GM23248 (cell line): ENCODE results near the gene RGS9. TPM values are rescaled to one million over a fixed set of nuclear protein-coding genes. Genes with fewer than 3 reads are reported as not detected.

Experiments
- DNase-seq: peaks from one replicate; pipeline ENCODE4 v3.0.0-alpha.2; 2015
- H2AFZ ChIP-seq: fragments of 200-600 bp; sonication (generic); 2 replicates; pipeline ENCODE4 v1.6.1; 2016; ENCODE audit warnings: antibody characterized with exemption
- H3F3A ChIP-seq: fragments of 200-600 bp; sonication (generic); 2 replicates; pipeline ENCODE4 v1.6.1; 2016; ENCODE audit warnings: mild to moderate bottlenecking, antibody characterized with exemption, mixed run types; ENCODE audit not compliant: insufficient read depth
- H3K27ac ChIP-seq: fragments of 200-600 bp; sonication (generic); 2 replicates; pipeline ENCODE4 v1.5.1; 2016; ENCODE audit warnings: mild to moderate bottlenecking
- H3K27me3 ChIP-seq: fragments of 200-600 bp; sonication (generic); replicated peaks from 2 replicates; pipeline ENCODE4 v1.6.1; 2016; ENCODE audit warnings: mild to moderate bottlenecking; ENCODE audit not compliant: insufficient read depth
- H3K36me3 ChIP-seq: fragments of 200-600 bp; sonication (generic); 2 replicates; pipeline ENCODE4 v1.6.1; 2016; ENCODE audit warnings: low read depth, mild to moderate bottlenecking
- H3K4me1 ChIP-seq: fragments of 200-600 bp; sonication (generic); 2 replicates; pipeline ENCODE4 v1.6.1; 2016; ENCODE audit warnings: mild to moderate bottlenecking; ENCODE audit not compliant: insufficient read depth
- H3K4me2 ChIP-seq: fragments of 200-600 bp; sonication (generic); one replicate; pipeline ENCODE4 v1.6.1; 2016; ENCODE audit warnings: mild to moderate bottlenecking; ENCODE audit not compliant: unreplicated experiment
- H3K4me3 ChIP-seq: fragments of 200-600 bp; sonication (generic); 2 replicates; pipeline ENCODE4 v1.5.1; 2016; ENCODE audit warnings: mild to moderate bottlenecking
- H3K79me2 ChIP-seq: fragments of 200-600 bp; sonication (generic); 2 replicates; pipeline ENCODE4 v1.6.1; 2016; ENCODE audit warnings: mild to moderate bottlenecking; ENCODE audit not compliant: insufficient read depth
- H3K9ac ChIP-seq: fragments of 200-600 bp; sonication (generic); 2 replicates; pipeline ENCODE4 v1.6.1; 2016; ENCODE audit warnings: mild to moderate bottlenecking
- H3K9me2 ChIP-seq: fragments of 200-600 bp; sonication (generic); 2 replicates; pipeline ENCODE4 v1.6.1; 2016; ENCODE audit warnings: mixed run types, mild to moderate bottlenecking, moderate library complexity; ENCODE audit not compliant: insufficient read depth
- H3K9me3 ChIP-seq: fragments of 200-600 bp; sonication (generic); one replicate; pipeline ENCODE4 v1.6.1; 2017; ENCODE audit warnings: low read depth
- H4K20me1 ChIP-seq: fragments of 200-600 bp; sonication (generic); 2 replicates; pipeline ENCODE4 v1.6.0; 2016; ENCODE audit not compliant: insufficient read depth
- EZH2 ChIP-seq: fragments of 200-600 bp; sonication (generic); IDR thresholded peaks from 2 replicates; pipeline ENCODE4 v1.6.1; 2018; ENCODE audit warnings: antibody characterized with exemption, mild to moderate bottlenecking; ENCODE audit not compliant: insufficient read depth, poor library complexity, severe bottlenecking
- EZH2phosphoT487 ChIP-seq: fragments of 200-600 bp; sonication (generic); IDR thresholded peaks from 2 replicates; pipeline ENCODE4 v1.6.1; 2018; ENCODE audit warnings: antibody characterized with exemption, moderate library complexity, mild to moderate bottlenecking, low read depth; ENCODE audit not compliant: insufficient read depth
- WGBS, 2 experiments: methylation state at CpG; one replicate each; pipeline ENCODE4 v1.1.6; 2015 to 2017; ENCODE audit warnings: low lambda C conversion rate in 2 of 2, low coverage in 1 of 2; ENCODE audit errors: missing lambda C conversion rate in 2 of 2; 5-methylcytosine and 5-hydroxymethylcytosine counted together
- in situ Hi-C: fragments of 300-500 bp; cut with MboI; formaldehyde crosslinking; loops from 2 replicates; pipeline ENCODE4 v1.15.0; 2020
- polyA plus RNA-seq: library from polyadenylated mRNA; unstranded; fragments of >200 nt; fragmentation: Nextera tagmentation; extraction: Ambion mirVana; gene quantifications from 2 replicates; pipeline ENCODE4 v1.2.1, GENCODE V29; 2016
- total RNA-seq: library from RNA; depleted of rRNA; stranded (reverse); fragments of >200 nt; shearing (Covaris generic); gene quantifications from 2 replicates; pipeline ENCODE4 v1.2.3, GENCODE V29; 2014

RGS9 gene
- total and polyA plus RNA-seq, 2 experiments from 2014 or later = 0.43 TPM; not detected in 1

DNA sequence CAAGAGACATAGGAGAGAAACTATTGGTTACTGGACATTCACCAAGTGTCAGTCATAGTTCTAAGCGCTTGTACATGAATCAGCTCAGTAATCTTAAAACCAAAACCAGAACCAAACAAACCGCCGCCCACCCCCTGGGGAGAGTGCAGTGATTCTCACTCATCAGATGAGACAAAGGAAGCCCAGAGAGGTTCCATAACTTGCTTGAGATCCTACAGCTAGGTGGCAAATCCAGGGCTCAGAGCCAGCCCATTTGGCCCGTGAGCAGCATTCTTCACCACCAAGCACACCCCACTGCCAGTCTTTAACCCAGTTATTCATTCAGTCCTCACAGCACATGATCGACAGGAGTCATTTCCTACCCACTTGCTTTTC is 37.2 kb upstream of the RGS9 start:
- in situ Hi-C loops = no loop called here

GRCh38 chr17:65100316-65101140 is 36.6 kb upstream of the RGS9 start:
- WGBS, 2 experiments = 1 to 2% methylated on average over 36 to 50 of the region's 50 CpGs
- H3K27ac ChIP-seq = peak overlapping the region; percentile 43
- H3F3A ChIP-seq = peaks cover 14% of the 10 kb centered on the region
- no peaks in the 10 kb centered on the region for H3K9me2 ChIP-seq
- H3K4me1 ChIP-seq = peaks cover 10% of the 10 kb centered on the region
- peak overlapping the region; percentile 94 for H3K4me2 ChIP-seq
- in situ Hi-C loops = no loop called here
- H3K79me2 ChIP-seq = no peaks in the 10 kb centered on the region
- no peak for TF ChIP-seq EZH2
- TF ChIP-seq EZH2phosphoT487 = no peak
- no peaks in the 10 kb centered on the region for H3K36me3 ChIP-seq
- H3K9ac ChIP-seq = peak overlapping the region; percentile 49
- H2AFZ ChIP-seq = peak overlapping the region; percentile 72
- H3K9me3 ChIP-seq = no peaks in the 10 kb centered on the region
- H3K27me3 ChIP-seq = peaks cover 2% of the 10 kb centered on the region; the same call in 1 of the 2 replicates
- H3K4me3 ChIP-seq = peak overlapping the region; percentile 69
- no peaks in the 10 kb centered on the region for H4K20me1 ChIP-seq
- DNase-seq = peak; percentile 82

More for the DNA sequence above, 37.2 kb upstream of the RGS9 start:
- Histone ChIP-seq H3K27me3 (no peaks in the 10 kb centered on the region; the same call in 1 of the 2 replicates), H3K4me2 (peak overlapping the region; percentile 94), H3K36me3 (no peaks in the 10 kb centered on the region), H4K20me1 (no peaks in the 10 kb centered on the region), H3K9me3 (no peaks in the 10 kb centered on the region), H3K9ac (peak overlapping the region; percentile 49), H3K79me2 (no peaks in the 10 kb centered on the region), H3K4me1 (peaks cover 10% of the 10 kb centered on the region), H3K9me2 (no peaks in the 10 kb centered on the region), H3F3A (peaks cover 13% of the 10 kb centered on the region), H3K27ac (peak overlapping the region; percentile 43), H3K4me3 (peak overlapping the region; percentile 69), H2AFZ (peak overlapping the region; percentile 72)
- 0 to 1% methylated on average over 5 of the region's 5 CpGs for WGBS, 2 experiments
- TF ChIP-seq EZH2 = no peak
- no peak for TF ChIP-seq EZH2phosphoT487
- peak; percentile 88 for DNase-seq

DNA sequence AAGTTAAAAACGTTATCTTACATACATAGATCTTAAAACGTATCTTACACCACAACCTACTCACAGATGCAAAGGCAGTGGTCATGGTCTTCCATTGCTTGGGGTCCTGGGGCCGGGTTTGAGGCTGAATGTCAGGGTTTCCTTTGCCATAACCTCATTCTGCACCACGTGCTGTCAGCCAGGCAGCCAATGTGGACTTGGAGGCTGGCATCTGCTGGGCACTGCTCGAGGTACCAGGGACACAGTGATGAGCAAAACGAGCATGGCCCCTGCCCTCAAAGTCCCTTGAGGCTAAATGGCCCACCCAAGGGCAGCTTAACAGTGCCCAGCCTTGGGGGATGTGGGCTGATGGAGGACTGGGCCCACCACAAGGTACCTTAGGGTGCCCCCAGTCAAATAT is 35.8 kb upstream of the RGS9 start:
- H2AFZ ChIP-seq = no peak overlapping the region
- in situ Hi-C loops = no loop called here
- H3K4me2 ChIP-seq = no peak overlapping the region

DNA sequence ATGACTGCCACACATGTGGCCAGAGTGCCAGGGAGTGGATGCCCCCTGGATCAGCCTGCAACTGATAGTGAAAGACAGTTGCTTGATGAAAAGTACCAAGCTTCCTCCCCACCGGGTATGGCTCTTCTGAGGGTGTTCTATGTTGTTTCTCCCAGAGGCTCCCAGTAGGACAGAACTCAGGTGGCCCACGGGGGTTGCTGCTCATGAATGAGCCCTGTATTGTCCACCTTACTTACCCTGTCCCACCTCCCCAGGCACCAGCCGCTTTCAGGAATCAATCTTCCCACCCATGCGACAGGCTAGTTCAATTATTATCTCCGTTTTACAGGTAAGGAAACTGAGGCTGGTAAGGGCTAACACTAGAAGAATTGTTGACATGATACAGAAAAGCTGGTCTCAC is 34.9 kb upstream of the RGS9 start:
- Histone ChIP-seq H3F3A (peaks cover 27% of the 10 kb centered on the region), H3K9me2 (no peaks in the 10 kb centered on the region), H3K4me1 (peaks cover 18% of the 10 kb centered on the region), H3K27ac (no peak overlapping the region), H3K4me2 (no peak overlapping the region), H2AFZ (no peak overlapping the region), H3K27me3 (peaks cover 8% of the 10 kb centered on the region), H3K4me3 (no peak overlapping the region), H3K9ac (no peak overlapping the region), H3K79me2 (no peaks in the 10 kb centered on the region), H3K9me3 (no peaks in the 10 kb centered on the region), H3K36me3 (no peaks in the 10 kb centered on the region), H4K20me1 (no peaks in the 10 kb centered on the region)
- in situ Hi-C loops = no loop called here
- DNase-seq = no peak
- WGBS, 2 experiments = 87% methylated on average over 5 of the region's 5 CpGs
- no peak for TF ChIP-seq EZH2phosphoT487
- TF ChIP-seq EZH2 = no peak

More for the DNA sequence above, 35.8 kb upstream of the RGS9 start:
- H3K4me1 ChIP-seq = peaks cover 16% of the 10 kb centered on the region
- H3K79me2 ChIP-seq = no peaks in the 10 kb centered on the region
- no peak overlapping the region for H3K4me3 ChIP-seq
- WGBS, 2 experiments = 24 to 29% methylated on average over 6 of the region's 6 CpGs
- no peak overlapping the region for H3K9ac ChIP-seq
- peaks cover 21% of the 10 kb centered on the region for H3F3A ChIP-seq
- H3K27me3 ChIP-seq = peaks cover 8% of the 10 kb centered on the region
- no peaks in the 10 kb centered on the region for H3K9me3 ChIP-seq
- no peak for DNase-seq
- H3K27ac ChIP-seq = no peak overlapping the region
- no peaks in the 10 kb centered on the region for H4K20me1 ChIP-seq
- TF ChIP-seq EZH2phosphoT487 (no peak), EZH2 (no peak)
- H3K9me2 ChIP-seq = no peaks in the 10 kb centered on the region
- H3K36me3 ChIP-seq = no peaks in the 10 kb centered on the region
